Activated CD4-positive, alpha-beta T cell treated with anti-CD3 and anti-CD28 coated beads, Interleukin-2, Interleukin-4, amounts not matched to agents 100 ng/mL and 50 ng/mL, durations not matched to agents 16 hours and 8 hours (primary cell): ENCODE results near the gene RABIF.
"Not testable (repeated sequence)": the region's sequence is repeated elsewhere in the genome, so short reads cannot be mapped to it uniquely, and the experiment has no call there.

Source experiments
- DNase-seq: peaks from one replicate; pipeline ENCODE4 v3.0.0-alpha.2; 2020; ENCODE audit warnings: low spot score

The RABIF gene

DNA sequence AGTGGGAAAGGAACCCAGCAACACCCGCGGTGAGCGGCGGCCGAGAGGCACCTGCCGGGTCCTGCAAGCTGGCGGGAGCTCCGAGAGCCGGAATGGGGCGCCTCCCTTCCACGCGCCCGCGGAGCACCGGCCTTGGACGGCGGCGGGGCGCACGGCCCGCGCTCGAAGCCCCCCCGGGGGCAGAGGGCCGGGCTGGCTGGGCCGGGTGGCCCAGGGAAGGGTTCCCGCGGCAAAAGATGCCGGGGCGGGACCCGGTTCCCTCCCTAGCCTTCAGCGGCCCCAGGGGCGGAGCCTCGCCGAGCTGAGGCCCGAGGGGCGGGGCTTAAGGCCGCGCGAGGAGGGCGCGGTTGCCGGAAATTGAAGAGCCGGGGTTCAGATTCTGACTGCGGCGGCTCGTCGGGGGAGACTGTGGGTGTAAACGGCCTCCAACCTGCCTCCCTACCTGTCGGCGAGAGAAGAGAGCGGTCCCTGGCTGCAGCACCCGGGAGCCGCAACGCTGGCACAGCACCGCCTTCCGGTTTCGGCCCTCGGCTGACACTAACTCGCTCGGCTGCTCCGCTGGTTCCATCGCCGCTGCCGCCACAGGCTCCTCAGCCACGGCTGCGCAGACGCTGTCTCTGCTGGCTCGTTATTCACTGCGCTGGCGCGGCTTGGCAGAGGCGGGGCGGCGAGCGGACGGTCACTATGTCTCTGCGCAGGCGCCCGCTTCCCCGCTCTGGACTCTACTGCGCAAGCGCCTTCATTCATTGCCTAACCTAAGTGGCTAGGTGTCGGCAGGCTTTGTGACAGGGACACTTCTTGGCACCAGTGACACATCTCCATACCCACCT lies at the start of gene RABIF:
Gene RABIF, minus strand, starts transcription at position 619 of the 830 bp plus-strand sequence. Its CDS starts 51 bp downstream, at position 568.
- DNase-seq, result peak; percentile 97

- no peak for DNase-seq
These were observed 49.5 kb upstream of the RABIF start for GRCh38 chr1:202938287-202938925.

GRCh38 chr1:202936409-202936808 lies 47.5 kb upstream of the RABIF start:
- not testable (repeated sequence) for DNase-seq

DNA sequence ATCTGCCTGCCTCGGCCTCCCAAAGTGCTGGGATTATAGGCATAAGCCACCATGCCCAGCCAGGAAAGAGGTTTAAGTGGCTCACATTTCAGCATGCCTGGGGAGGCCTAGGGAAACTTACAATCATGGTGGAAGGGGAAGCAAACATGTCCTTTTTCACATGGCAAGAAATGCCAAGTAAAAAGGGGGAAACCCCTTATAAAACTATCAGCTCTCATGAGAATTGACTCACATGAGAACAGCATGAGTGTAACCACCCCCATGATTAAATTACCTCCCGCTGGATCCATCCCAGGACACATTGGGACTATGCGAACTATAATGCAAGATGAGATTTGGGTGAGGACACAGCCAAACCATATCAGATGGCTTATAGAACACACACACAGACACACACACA lies 46.9 kb upstream of the RABIF start:
- no peak for DNase-seq

DNA sequence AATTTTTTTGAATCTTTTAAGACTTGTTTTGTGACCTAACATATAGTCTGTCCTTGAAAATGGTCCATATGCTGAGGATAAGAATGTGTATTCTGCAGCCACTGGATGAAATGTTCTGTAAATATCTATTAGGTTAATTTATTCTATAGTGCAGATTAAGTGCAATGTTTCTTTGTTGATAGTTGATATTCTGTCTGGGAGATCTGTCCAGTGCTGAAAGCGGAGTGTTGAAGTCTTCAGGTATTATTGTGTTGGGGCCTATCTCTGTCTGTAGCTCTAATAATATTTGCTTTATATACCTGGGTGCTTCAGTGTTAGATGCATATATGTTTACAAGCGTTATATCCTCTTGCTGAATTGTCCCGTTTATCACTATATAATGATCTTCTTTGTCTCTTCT lies 45.8 kb upstream of the RABIF start:
- no peak for DNase-seq

DNA sequence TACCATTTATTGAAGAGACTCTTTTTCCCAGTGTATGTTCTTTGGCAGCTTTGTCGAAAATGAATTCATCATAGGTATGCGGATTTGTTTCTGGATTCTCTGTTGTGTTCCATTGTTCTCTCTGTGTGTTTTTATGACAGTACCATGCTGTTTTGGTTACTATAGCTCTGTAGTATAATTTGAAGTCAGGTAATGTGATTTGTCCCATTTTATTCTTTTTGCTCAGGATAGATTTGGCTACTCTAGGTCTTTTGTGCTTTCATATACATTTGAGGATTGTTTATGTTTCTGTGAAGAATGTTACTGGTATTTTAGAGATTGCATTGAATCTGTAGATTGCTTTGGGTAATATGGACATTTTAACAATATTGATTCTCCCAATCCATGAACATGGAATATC lies 43.5 kb upstream of the RABIF start:
- no peak for DNase-seq

DNA sequence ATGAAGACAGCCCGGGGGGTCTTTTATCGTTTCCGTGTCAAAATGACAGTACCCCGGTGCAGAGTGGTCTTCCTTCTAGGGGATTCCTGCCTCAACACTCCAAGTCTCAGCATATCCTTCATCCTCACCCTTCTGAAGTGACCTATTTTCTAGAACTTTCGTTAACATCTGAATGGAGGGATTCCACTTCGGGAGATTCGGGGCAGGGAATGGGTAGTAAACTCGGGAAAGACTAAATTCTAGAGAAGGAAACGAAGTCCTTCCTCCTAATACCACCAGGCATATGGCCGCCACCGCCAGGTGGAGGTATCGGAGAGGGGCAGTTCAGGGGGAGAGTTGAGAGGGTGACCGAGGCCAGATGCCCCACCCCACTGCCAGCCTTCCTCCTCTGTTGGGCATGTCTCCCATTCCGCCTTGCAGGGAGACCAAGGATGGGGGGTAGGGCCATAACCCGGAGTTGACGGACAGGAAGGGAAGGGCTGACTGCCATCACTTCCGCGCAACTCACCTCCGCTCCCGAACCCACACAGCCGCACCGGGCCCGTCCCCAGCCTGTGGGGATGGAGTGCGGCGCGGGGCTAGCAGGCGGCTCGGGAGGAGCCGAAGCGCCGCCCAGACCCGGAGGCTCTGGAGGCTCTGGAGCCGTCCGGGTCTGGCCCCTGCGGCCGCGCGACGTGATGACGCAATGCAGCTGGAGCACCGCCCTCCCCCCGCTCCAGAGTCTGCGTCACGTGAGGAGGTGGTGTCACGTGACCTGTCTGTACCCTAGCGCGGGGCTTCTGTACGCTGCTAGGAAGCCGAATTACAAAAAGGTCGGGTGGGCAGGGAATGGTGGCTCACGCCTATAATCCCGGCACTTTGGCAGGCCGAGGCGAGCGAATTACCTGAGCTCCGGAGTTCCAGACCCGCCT lies 37.9 kb upstream of the RABIF start, which contains the start of gene KLHL12:
Gene KLHL12, minus strand, starts transcription at position 654 of the 911 bp plus-strand sequence. CDS start 2,072 bp downstream, outside the sequence.
- peak; percentile 96 for DNase-seq

- no peak for DNase-seq
These were observed 34.6 kb upstream of the RABIF start for GRCh38 chr1:202923533-202923932.

GRCh38 chr1:202919615-202920014 lies 30.7 kb upstream of the RABIF start:
- DNase-seq, result no peak

GRCh38 chr1:202915146-202915545 lies 26.2 kb upstream of the RABIF start:
- no peak for DNase-seq

- not testable (repeated sequence) for DNase-seq
These were observed 23.5 kb upstream of the RABIF start for GRCh38 chr1:202912476-202912875.

GRCh38 chr1:202909494-202909893 lies 20.5 kb upstream of the RABIF start:
- DNase-seq, result no peak

DNA sequence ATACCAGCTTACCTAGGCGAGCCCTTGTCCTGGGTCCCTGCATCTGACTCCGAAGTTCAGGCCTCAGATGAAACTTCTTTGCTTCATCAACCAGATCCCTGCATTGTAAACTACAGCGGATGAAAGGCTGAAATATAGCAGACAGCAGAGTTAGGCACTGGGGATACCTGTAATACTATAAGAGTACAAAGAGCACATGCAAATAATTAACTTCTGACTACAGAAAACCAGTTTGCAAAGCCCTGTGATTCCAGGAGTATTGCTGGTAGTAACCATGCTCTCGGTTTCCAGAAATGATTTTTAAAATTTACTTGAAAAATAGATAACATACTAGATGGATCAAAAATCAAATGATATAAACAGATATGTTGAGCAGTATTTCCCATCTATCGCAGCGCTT lies 20.0 kb upstream of the RABIF start:
- no peak for DNase-seq

- no peak for DNase-seq
These were observed 16.4 kb upstream of the RABIF start for GRCh38 chr1:202905331-202905730.

- not testable (repeated sequence) for DNase-seq
These were observed 14.9 kb upstream of the RABIF start for GRCh38 chr1:202903808-202904207.

- DNase-seq, result no peak
These were observed 12.6 kb upstream of the RABIF start for GRCh38 chr1:202901555-202901954.

DNA sequence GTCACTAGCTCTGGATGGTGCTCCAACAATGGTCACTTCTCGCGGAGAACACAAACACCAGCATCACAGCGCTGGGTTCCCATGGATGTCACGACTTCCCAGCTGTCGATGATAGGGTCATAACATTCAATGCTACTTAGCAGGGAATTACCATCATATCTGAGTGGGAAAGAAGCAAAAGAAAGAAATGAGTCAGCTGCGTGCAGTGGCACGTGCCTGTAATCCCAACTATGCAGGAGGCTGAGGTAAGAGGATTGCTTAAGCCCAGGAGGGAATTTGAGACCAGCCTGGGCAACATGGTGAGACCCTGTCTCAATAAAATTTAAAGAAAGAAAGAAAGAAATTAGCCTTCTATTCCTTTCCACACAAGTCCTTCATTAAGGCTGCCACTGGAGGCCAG lies 3.6 kb upstream of the RABIF start:
- DNase-seq, result no peak

- no peak for DNase-seq
These were observed 1.4 kb upstream of the RABIF start for GRCh38 chr1:202890392-202890791.

DNA sequence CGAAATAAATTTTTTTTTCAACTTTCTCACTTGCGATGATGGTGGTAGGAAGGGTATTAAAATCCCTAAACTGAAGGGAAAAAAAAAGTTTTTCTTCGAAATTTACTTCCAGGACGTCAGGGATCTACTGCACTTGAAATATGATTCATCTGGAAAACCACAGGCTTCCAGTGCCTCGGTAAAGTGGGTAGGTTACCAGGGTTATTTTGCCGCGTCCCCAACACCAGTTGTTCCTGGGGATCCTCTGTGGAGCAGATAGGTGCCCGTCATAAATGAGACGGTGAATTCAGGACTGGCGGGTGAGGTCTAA lies 773 bp downstream of the RABIF start:
- no peak for DNase-seq

DNA sequence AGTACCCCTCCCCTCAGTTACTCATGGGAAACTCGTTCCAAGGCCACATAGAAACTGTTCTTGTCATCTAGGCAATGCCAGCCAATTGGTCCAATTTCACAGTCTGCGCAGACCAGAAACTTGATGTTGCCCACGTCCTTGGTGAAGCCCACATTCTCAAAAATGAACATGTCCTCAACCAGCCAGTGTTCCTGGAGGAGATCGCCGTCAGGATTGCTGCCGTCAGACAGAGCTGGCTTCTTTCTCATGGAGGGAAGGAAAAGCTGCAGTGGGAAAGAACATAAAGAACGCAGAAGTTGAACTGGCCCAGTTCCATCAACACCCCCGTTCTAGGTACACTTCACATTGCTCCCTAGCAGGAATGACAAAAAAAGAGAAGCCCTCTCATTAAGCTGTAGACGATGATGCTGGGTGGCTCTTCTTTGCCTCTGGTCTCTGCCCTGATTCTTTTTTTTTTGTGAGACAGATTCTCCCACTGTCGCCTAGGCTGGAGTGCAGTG lies 7.9 kb downstream of the RABIF start:
- DNase-seq, result no peak

DNA sequence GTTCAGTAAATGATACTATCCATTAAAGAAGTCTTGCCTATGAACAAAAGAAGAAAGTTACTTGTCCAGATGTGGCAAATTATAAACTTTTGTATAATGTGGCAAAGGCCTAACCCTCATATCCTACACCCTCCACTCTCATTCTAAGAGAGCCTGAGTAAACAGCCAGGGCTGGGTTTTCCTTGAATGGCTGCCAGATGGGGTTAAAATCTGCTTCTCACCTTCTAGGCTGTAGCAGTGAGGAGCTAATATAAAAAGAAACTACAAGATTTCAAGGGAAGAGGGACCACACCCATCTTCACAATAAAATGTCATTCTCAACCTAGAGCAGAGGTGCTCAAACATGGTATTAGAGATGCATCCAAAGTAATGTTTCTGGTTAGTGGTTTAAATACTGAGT lies 8.9 kb downstream of the RABIF start:
- no peak for DNase-seq

- no peak for DNase-seq
These were observed 9.8 kb downstream of the RABIF start for GRCh38 chr1:202879128-202879527.
